Erythroblast (primary cell): Measurements from ENCODE around the gene UBE2D3.

Experiments used
- GATA1 ChIP-seq: IDR thresholded peaks from 2 replicates; pipeline ENCODE4 v1.6.1; 2011; ENCODE audit warnings: low read depth, mild to moderate bottlenecking, control low read depth, low read length, moderate library complexity
- POLR2A ChIP-seq: IDR thresholded peaks from 2 replicates; pipeline ENCODE4 v1.6.1; 2011; ENCODE audit warnings: mild to moderate bottlenecking, low read length

DNA sequence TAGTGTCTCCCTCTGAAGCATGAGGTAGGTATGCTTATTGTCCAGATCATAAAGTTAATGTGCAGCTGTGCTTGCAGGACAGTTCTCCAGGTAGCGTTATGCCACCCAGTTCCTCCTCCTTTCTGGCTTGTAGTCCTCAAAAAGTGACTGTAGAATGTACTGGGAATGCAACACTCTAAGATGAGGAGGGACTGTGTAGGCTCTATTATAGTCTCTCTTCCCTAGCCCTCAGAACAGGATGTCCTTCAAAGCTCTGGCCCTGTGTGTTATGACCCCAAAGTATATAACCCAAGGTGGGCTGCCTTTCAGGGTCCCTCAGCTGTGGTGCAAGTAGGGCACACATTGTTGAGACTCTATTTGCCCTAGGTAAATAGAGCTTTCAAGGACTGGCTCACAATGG, 45.8 kb downstream of the UBE2D3 start:
- TF ChIP-seq POLR2A = no peak
- no peak for TF ChIP-seq GATA1
